Adrenal gland (tissue), 12 donors: ENCODE results near the gene PATL2. TPM values are rescaled to one million over a fixed set of nuclear protein-coding genes. Genes with fewer than 3 reads are reported as not detected.

Experiments
- DNase-seq, 7 donors: peaks; one replicate each; pipeline ENCODE4 v3.0.0-alpha.2; 2019 to 2020
- H3K27ac ChIP-seq, 5 donors: fragments of 200-600 bp; sonication (generic) in 4 of 5; 1 replicate in 3 of 5; 2 replicates in 2 of 5; pipeline versions ENCODE4 v1.5.1 to v1.8.0; 2016 to 2020; ENCODE audit warnings: mild to moderate bottlenecking in 1 of 5
- H3K27me3 ChIP-seq: fragments of 200-600 bp; 2 replicates; pipeline ENCODE4 v1.8.0; 2021
- H3K36me3 ChIP-seq, 2 donors: fragments of 200-600 bp; replicated peaks in 1 of 2; 1 replicate in 1 of 2; 2 replicates in 1 of 2; pipeline versions ENCODE4 v1.5.1 to v1.8.0; 2018 to 2022
- H3K4me1 ChIP-seq, 2 donors: fragments of 200-600 bp; replicated peaks in 1 of 2; 1 replicate in 1 of 2; 2 replicates in 1 of 2; pipeline versions ENCODE4 v1.5.1 to v1.8.0; 2018 to 2021
- H3K4me3 ChIP-seq, 4 donors: fragments of 200-600 bp; sonication (generic) in 3 of 4; one replicate each; pipeline ENCODE4 v1.5.1; 2016 to 2018
- H3K9me3 ChIP-seq, 3 donors: fragments of 200-600 bp; sonication (generic) in 1 of 3; replicated peaks in 1 of 3; 1 replicate in 2 of 3; 2 replicates in 1 of 3; pipeline versions ENCODE4 v1.5.1 to v1.8.0; 2016 to 2021
- POLR2A ChIP-seq, 2 donors: fragments of 450-650 bp; IDR thresholded peaks; one replicate each; pipeline ENCODE4 v1.6.1; 2017; ENCODE audit warnings: antibody characterized with exemption in 2 of 2, mild to moderate bottlenecking in 2 of 2, moderate library complexity in 1 of 2
- WGBS, 4 donors: extraction: QIAGEN DNeasy Blood & Tissue Kit in 2 of 4; methylation state at CpG; one replicate each; pipeline versions ENCODE4 v1.1.5 to v1.1.7; 2013 to 2017; 5-methylcytosine and 5-hydroxymethylcytosine counted together
- intact Hi-C, 2 donors: fragments of 100-400 bp; cut with DNase I; formaldehyde crosslinking; loops; one replicate each; pipeline versions ENCODE4 v1.14.1 to v1.15.0; 2022 to 2023
- polyA plus RNA-seq, 3 donors: library from polyadenylated mRNA; stranded (reverse); fragments of 200-250 nt in 2 of 3; fragments of 350-450 nt in 1 of 3; fragmentation: Illumina TruSeq in 1 of 3; extraction: RNeasy Lipid Tissue Mini Kit (QIAGEN cat#74804) in 1 of 3; gene quantifications; one replicate each; pipeline ENCODE4 v1.2.3, GENCODE V29; 2013 to 2014
- total RNA-seq, 9 donors: library from RNA; depleted of rRNA in 4 of 9; stranded (reverse); fragments of >200 nt in 4 of 9; fragments of 120-200 nt in 1 of 9; fragmentation: NEBNext Ultra II Directional in 1 of 9; extraction: Animal tissue kit (Norgen Biotek cat#: 25700) in 1 of 9; gene quantifications; one replicate each; pipeline versions ENCODE4 v1.1.0 to v1.2.4, GENCODE V29; 2013 to 2023
- TF ChIP-seq, protein P1 (sequence below), 6 experiments: fragments of 450-650 bp in 4 of 6; fragments of 200-600 bp in 2 of 6; sonication (generic) in 1 of 6; IDR thresholded peaks; 1 replicate in 5 of 6; 2 replicates in 1 of 6; pipeline versions ENCODE4 v1.5.1 to v1.8.0; 2016 to 2021; ENCODE audit warnings: antibody characterized with exemption in 6 of 6, mild to moderate bottlenecking in 2 of 6, moderate library complexity in 1 of 6
- donor health status: healthy with polysubstance abuse.
- donor health status: Bipolar disorder and iron deficiency.
- donor health status: DM: yes; HTN: yes; CAD: no.
- donor health status: DM: no; HTN: no; CAD: no.
- donor health status: DM: no; HTN: no; CAD: no.
- donor health status: DM: yes; HTN: yes; CAD: no.

Gene PATL2
- total and polyA plus RNA-seq, 12 donors = 0.42 to 18.3 (median 2.7) TPM

GRCh38 chr15:44713006-44713966 lies 2.2 kb upstream of the PATL2 start:
- Histone ChIP-seq H3K27me3 (no peaks in the 10 kb centered on the region), H3K4me1 (peaks cover 5 to 47% of the 10 kb centered on the region in 2 donors), H3K36me3 (peaks cover 0 to 33% of the 10 kb centered on the region in 2 donors), H3K27ac (peak overlapping the region in 3 of 5 donors; percentile 97 to 99 (median 98)), H3K9me3 (no peaks in the 10 kb centered on the region), H3K4me3 (peak overlapping the region in 2 of 4 donors; percentile 92 to 96)
- DNase-seq = no peak
- intact Hi-C loops = no loop called here
- 49 to 63% (median 57%) methylated on average over 5 of the region's 5 CpGs for WGBS, 4 donors
- TF ChIP-seq POLR2A (IDR thresholded peaks at IDR 0.05) = peak in 1 of 2 donors; percentile 10
- TF ChIP-seq, protein P1, sequence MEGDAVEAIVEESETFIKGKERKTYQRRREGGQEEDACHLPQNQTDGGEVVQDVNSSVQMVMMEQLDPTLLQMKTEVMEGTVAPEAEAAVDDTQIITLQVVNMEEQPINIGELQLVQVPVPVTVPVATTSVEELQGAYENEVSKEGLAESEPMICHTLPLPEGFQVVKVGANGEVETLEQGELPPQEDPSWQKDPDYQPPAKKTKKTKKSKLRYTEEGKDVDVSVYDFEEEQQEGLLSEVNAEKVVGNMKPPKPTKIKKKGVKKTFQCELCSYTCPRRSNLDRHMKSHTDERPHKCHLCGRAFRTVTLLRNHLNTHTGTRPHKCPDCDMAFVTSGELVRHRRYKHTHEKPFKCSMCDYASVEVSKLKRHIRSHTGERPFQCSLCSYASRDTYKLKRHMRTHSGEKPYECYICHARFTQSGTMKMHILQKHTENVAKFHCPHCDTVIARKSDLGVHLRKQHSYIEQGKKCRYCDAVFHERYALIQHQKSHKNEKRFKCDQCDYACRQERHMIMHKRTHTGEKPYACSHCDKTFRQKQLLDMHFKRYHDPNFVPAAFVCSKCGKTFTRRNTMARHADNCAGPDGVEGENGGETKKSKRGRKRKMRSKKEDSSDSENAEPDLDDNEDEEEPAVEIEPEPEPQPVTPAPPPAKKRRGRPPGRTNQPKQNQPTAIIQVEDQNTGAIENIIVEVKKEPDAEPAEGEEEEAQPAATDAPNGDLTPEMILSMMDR (IDR thresholded peaks at IDR 0.05) = peak in 3 of 6 experiments; percentile 22 to 28 (median 25)

- Histone ChIP-seq H3K27me3 (no peaks in the 10 kb centered on the region), H3K4me1 (peaks cover 5 to 47% of the 10 kb centered on the region in 2 donors), H3K27ac (peak overlapping the region; percentile 97 to 99 (median 99)), H3K9me3 (no peaks in the 10 kb centered on the region), H3K4me3 (peak overlapping the region in 3 of 4 donors; percentile 92 to 98 (median 96)), H3K36me3 (peaks cover 0 to 25% of the 10 kb centered on the region in 2 donors)
- WGBS, 4 donors = 2 to 9% (median 7%) methylated on average over 23 to 24 of the region's 24 CpGs
- peak in 1 of 2 donors; percentile 28 for TF ChIP-seq POLR2A (IDR thresholded peaks at IDR 0.05)
- TF ChIP-seq, protein P1 (IDR thresholded peaks at IDR 0.05) = no peak
- intact Hi-C loops = no loop called here
- peak; percentile 66 to 85 (median 80) for DNase-seq
Measured at GRCh38 chr15:44712346-44713005, 1.4 kb upstream of the PATL2 start.

GRCh38 chr15:44711743-44712345 lies 721 bp upstream of the PATL2 start:
- no peaks in the 10 kb centered on the region for H3K9me3 ChIP-seq
- H3K4me1 ChIP-seq = peaks cover 5 to 44% of the 10 kb centered on the region in 2 donors
- H3K36me3 ChIP-seq = peaks cover 0 to 19% of the 10 kb centered on the region in 2 donors
- 0 to 1% (median 1%) methylated on average over 7 to 46 of the region's 46 CpGs for WGBS, 4 donors
- no peak for TF ChIP-seq POLR2A (IDR thresholded peaks at IDR 0.05)
- TF ChIP-seq, protein P1 (IDR thresholded peaks at IDR 0.05) = no peak
- peak in 6 of 7 donors; percentile 46 to 73 (median 58) for DNase-seq
- H3K27ac ChIP-seq = peak overlapping the region; percentile 97 to 99 (median 99)
- H3K27me3 ChIP-seq = no peaks in the 10 kb centered on the region
- peak overlapping the region; percentile 73 to 98 (median 94) for H3K4me3 ChIP-seq
- intact Hi-C loops = no loop called here
